Nephron progenitor cell (in vitro differentiated cells): ENCODE data around the gene KRT36.

ENCODE experiments used
- DNase-seq: peaks from one replicate; pipeline ENCODE4 v3.0.0; 2021
- H3K27ac Mint-ChIP-seq: 2 replicates; pipeline ENCODE4 v1.8.0; 2021; ENCODE audit warnings: mild to moderate bottlenecking, moderate library complexity, mixed read lengths
- H3K27me3 Mint-ChIP-seq: 2 replicates; pipeline ENCODE4 v1.8.0; 2021; ENCODE audit warnings: mild to moderate bottlenecking, low read depth, mixed read lengths; ENCODE audit not compliant: poor library complexity
- H3K36me3 Mint-ChIP-seq: 2 replicates; pipeline ENCODE4 v1.8.0; 2021; ENCODE audit warnings: low read depth, mixed read lengths
- H3K4me1 Mint-ChIP-seq: 2 replicates; pipeline ENCODE4 v1.8.0; 2021; ENCODE audit warnings: mixed read lengths
- H3K4me3 Mint-ChIP-seq: 2 replicates; pipeline ENCODE4 v1.8.0; 2021; ENCODE audit warnings: mild to moderate bottlenecking, moderate library complexity, mixed read lengths
- H3K9me3 Mint-ChIP-seq: 2 replicates; pipeline ENCODE4 v1.8.0; 2021; ENCODE audit warnings: mild to moderate bottlenecking, moderate library complexity, mixed read lengths
- TF ChIP-seq, protein P1 (sequence below): fragments of 200-600 bp; sonication (generic); IDR thresholded peaks from 2 replicates; pipeline ENCODE4 v1.5.0; 2021; ENCODE audit warnings: antibody characterized with exemption

KRT36 gene

DNA sequence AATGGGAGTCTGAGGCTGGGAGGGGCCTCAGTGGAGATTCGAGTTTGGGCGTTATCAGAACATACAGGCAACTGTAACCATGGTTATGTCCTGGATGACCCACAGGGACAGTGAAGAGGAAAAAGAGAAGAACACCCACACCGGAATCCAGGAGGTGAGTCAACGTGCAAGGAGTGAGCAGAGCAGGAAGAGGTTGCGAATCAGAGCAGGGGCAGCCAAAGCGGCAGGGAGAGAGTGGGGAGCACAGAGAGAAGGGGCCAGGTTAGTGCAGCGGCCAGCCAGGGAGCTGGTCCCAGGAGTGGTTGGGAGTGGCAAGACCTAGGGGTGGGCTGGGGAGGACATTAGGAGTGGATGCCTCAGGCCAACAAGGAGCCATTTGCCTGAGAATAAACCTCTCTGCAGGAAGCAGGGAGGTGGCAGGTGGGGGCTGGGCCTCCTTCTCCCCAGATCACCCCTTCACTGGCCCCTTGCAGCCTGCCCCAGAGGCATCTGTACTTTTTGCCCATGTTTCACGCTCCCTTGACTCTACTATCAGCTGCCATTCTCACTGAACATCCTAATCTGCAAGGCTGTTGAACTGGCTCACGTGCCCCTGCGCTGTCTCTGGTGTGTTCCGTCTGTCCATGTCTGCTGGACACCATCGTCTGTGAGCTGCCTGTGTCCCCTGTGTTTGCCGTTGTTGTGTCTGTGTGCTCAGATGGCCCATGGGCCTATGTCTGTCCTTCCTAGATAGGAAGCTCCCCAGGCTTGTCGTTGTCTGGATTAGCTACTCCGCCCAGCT is 10.6 kb upstream of the KRT36 start:
- Mint-ChIP-seq H3K4me1 (peaks cover 38% of the 10 kb centered on the region), H3K36me3 (no peaks in the 10 kb centered on the region), H3K9me3 (no peaks in the 10 kb centered on the region), H3K27me3 (peaks cover 2% of the 10 kb centered on the region), H3K27ac (peak overlapping the region; percentile 40), H3K4me3 (no peak overlapping the region)
- TF ChIP-seq, protein P1, sequence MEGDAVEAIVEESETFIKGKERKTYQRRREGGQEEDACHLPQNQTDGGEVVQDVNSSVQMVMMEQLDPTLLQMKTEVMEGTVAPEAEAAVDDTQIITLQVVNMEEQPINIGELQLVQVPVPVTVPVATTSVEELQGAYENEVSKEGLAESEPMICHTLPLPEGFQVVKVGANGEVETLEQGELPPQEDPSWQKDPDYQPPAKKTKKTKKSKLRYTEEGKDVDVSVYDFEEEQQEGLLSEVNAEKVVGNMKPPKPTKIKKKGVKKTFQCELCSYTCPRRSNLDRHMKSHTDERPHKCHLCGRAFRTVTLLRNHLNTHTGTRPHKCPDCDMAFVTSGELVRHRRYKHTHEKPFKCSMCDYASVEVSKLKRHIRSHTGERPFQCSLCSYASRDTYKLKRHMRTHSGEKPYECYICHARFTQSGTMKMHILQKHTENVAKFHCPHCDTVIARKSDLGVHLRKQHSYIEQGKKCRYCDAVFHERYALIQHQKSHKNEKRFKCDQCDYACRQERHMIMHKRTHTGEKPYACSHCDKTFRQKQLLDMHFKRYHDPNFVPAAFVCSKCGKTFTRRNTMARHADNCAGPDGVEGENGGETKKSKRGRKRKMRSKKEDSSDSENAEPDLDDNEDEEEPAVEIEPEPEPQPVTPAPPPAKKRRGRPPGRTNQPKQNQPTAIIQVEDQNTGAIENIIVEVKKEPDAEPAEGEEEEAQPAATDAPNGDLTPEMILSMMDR: no peak
- DNase-seq: no peak

GRCh38 chr17:41499714-41500113 is 10.0 kb upstream of the KRT36 start:
- no peak overlapping the region for H3K4me3 Mint-ChIP-seq
- no peak overlapping the region for H3K27ac Mint-ChIP-seq
- no peak for DNase-seq
- TF ChIP-seq, protein P1: no peak
- no peaks in the 10 kb centered on the region for H3K36me3 Mint-ChIP-seq
- peaks cover 2% of the 10 kb centered on the region for H3K27me3 Mint-ChIP-seq
- H3K9me3 Mint-ChIP-seq: no peaks in the 10 kb centered on the region
- H3K4me1 Mint-ChIP-seq: peaks cover 45% of the 10 kb centered on the region

- no peak overlapping the region for H3K4me3 Mint-ChIP-seq
- TF ChIP-seq, protein P1: no peak
- DNase-seq: no peak
- no peak overlapping the region for H3K27ac Mint-ChIP-seq
- H3K36me3 Mint-ChIP-seq: no peaks in the 10 kb centered on the region
- H3K4me1 Mint-ChIP-seq: peaks cover 49% of the 10 kb centered on the region
- H3K9me3 Mint-ChIP-seq: no peaks in the 10 kb centered on the region
- peaks cover 2% of the 10 kb centered on the region for H3K27me3 Mint-ChIP-seq
These were observed 8.6 kb upstream of the KRT36 start for GRCh38 chr17:41498276-41498675.

DNA sequence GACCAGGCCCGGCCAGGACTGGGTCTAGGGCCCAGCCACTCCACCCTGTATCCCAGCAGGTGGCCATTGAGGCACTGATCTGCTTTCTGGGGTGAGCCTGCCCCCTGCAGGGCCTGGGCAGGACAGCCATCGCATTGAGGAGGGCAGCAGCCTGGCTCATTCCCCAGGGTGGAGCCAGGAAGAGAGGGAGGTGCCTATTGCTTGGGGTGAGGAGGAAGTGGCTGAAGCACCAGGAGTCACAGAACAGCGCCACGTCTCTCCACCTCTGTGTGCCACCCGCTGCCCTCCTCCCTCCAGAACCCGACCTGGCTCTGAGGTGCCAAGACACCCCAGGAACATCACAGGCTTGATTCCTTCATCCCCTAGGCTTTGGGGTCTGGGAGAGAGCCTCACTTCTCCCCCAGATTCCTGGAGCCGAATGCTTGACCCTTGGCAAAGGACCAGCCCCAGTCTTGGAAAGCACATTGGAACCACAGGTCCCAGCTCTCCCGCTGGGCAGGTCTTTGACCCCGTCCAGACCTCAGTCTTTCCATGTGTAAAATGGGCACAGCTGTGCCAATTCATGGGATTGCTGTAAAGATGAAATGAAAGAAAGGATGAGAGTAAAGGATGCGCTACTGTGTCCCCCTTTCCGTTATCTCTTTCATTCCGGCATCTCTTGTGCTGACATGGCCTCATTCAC is 7.2 kb upstream of the KRT36 start:
- TF ChIP-seq, protein P1: peak; percentile 61
- peaks cover 50% of the 10 kb centered on the region for H3K4me1 Mint-ChIP-seq
- peak; percentile 63 for DNase-seq
- H3K9me3 Mint-ChIP-seq: no peaks in the 10 kb centered on the region
- peaks cover 2% of the 10 kb centered on the region for H3K27me3 Mint-ChIP-seq
- H3K36me3 Mint-ChIP-seq: no peaks in the 10 kb centered on the region
- H3K4me3 Mint-ChIP-seq: no peak overlapping the region
- no peak overlapping the region for H3K27ac Mint-ChIP-seq

DNA sequence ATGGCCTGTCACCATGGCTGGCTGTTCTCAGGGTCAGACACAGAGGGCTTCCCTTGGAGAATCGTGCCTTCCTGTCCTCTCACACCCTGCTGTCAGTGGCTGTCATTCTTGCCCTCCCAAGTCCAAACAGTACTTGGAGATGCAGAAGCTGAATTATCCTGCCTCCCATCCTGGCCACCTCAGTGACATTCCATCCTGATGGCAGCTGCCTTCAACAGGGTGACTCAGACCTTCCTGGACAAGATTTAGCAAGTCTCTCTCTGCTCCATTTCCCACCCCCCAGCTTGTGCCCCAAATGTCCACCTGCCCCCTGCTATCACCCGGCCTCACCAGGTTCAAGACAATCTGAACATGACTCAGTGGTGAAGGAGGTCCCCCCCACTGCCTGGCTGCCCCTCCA is 4.8 kb upstream of the KRT36 start:
- H3K4me3 Mint-ChIP-seq: no peak overlapping the region
- peaks cover 5% of the 10 kb centered on the region for H3K27me3 Mint-ChIP-seq
- peaks cover 38% of the 10 kb centered on the region for H3K4me1 Mint-ChIP-seq
- H3K36me3 Mint-ChIP-seq: no peaks in the 10 kb centered on the region
- peak overlapping the region; percentile 79 for H3K27ac Mint-ChIP-seq
- TF ChIP-seq, protein P1: no peak
- no peak for DNase-seq
- no peaks in the 10 kb centered on the region for H3K9me3 Mint-ChIP-seq
